Measurements from ENCODE around the gene IZUMO2. TPM values are rescaled to one million over a fixed set of nuclear protein-coding genes. Genes with fewer than 3 reads are reported as not detected.
A peak's percentile ranks its signal among the peaks of the same experiment; 100 is the strongest.

Gene IZUMO2
- total and polyA plus RNA-seq, 9 of the 15 experiments (the other 6 are each of a cell fraction or from before 2014, with no cell fraction given), result not detected

DNA sequence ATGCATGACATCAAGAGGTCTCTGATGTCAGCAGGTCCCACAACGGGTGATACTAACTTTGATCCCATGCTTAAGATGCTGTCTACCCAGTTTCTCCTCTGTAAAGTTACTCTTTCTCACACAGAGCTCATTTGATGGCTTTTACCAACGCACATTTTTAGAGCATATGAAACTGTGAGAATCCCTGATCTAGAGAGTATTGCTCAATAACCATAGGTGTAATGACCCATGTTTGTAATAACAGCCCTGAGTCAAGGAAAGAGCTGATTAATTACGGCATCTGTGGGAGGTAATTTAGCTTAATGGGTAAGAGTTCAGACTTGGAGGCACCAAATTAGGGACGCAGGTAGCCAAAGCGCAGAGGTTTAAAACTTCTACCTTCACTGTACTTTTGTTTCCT lies 18.0 kb upstream of the IZUMO2 start:
- Histone ChIP-seq H4K20me1 (replicated peaks; ENCODE audit: control insufficient read depth, insufficient read depth, low read length) (no peaks in the 10 kb centered on the region), H3K36me3 (ENCODE audit: control insufficient read depth, insufficient read depth, low read length) (no peaks in the 10 kb centered on the region), H3K4me1 (replicated peaks in 1 of 2; ENCODE audit: control insufficient read depth in 2 of 2, insufficient read depth in 2 of 2, low read length in 2 of 2) (no peaks in the 10 kb centered on the region), H2AFZ (ENCODE audit: low read depth, low read length) (no peak overlapping the region), H3K27me3 (ENCODE audit: control insufficient read depth in 2 of 2, insufficient read depth in 2 of 2, low read length in 2 of 2) (no peaks in the 10 kb centered on the region; a peak in 1 of 5 replicates), H3K9me3 (replicated peaks; ENCODE audit: control insufficient read depth, insufficient read depth, low read depth, low read length) (no peaks in the 10 kb centered on the region), H3K79me2 (ENCODE audit: control insufficient read depth, insufficient read depth, low read length) (no peaks in the 10 kb centered on the region), H3K27ac (ENCODE audit: extremely low read depth, low read depth, low read length) (no peak overlapping the region), H3K9ac (ENCODE audit: insufficient read depth in 1 of 2, low read depth in 2 of 2, low read length in 2 of 2) (no peak overlapping the region), H3K9me1 (ENCODE audit: control insufficient read depth, insufficient read depth, low read length) (no peaks in the 10 kb centered on the region), H3K4me3 (no peak overlapping the region), H3K4me2 (ENCODE audit: insufficient read depth, low read length) (no peak overlapping the region)
- in situ Hi-C loops (cut with MboI), result no loop called here
- no peak for FAIRE-seq
- intact Hi-C loops (cut with micrococcal nuclease), result no loop called here
- 7% methylated on average over 5 of the region's 5 CpGs for WGBS (ENCODE audit: insufficient coverage, low coverage, missing lambda C conversion rate)
- no peak for DNase-seq (ENCODE audit: extremely low read depth in 1 of 4, low spot score in 3 of 4)
- ChIA-PET CTCF (ENCODE audit: low intra/inter-chr PET ratio) (interaction anchor here (0.6 kb wide), 1 partner anchor 56 kb away, joined by 3 read pairs; no protein-coding TSS in a partner anchor), POLR2A (interaction anchor here (1.4 kb wide), 1 partner anchor 8 kb away, joined by 4 read pairs; no protein-coding TSS in a partner anchor)
- no peak for ATAC-seq
- TF ChIP-seq, protein P1, sequence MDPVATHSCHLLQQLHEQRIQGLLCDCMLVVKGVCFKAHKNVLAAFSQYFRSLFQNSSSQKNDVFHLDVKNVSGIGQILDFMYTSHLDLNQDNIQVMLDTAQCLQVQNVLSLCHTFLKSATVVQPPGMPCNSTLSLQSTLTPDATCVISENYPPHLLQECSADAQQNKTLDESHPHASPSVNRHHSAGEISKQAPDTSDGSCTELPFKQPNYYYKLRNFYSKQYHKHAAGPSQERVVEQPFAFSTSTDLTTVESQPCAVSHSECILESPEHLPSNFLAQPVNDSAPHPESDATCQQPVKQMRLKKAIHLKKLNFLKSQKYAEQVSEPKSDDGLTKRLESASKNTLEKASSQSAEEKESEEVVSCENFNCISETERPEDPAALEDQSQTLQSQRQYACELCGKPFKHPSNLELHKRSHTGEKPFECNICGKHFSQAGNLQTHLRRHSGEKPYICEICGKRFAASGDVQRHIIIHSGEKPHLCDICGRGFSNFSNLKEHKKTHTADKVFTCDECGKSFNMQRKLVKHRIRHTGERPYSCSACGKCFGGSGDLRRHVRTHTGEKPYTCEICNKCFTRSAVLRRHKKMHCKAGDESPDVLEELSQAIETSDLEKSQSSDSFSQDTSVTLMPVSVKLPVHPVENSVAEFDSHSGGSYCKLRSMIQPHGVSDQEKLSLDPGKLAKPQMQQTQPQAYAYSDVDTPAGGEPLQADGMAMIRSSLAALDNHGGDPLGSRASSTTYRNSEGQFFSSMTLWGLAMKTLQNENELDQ (CRISPR knock-in tag; IDR thresholded peaks at IDR 0.05; ENCODE audit: borderline replicate concordance), result no peak
- no peak for TF ChIP-seq CEBPG (CRISPR knock-in tag; IDR thresholded peaks at IDR 0.05)
- TF ChIP-seq CEBPG (tag; conservative IDR thresholded peaks at IDR 0.05 in 1 of 2, IDR thresholded peaks at IDR 0.05 in 1 of 2), result peak; percentile 44 to 70; a peak in 3 of 4 replicates
- peak; percentile 63 for TF ChIP-seq CEBPB (tag; IDR thresholded peaks at IDR 0.05)
- no peak for TF ChIP-seq HNRNPLL (IDR thresholded peaks at IDR 0.05; ENCODE audit: low read depth, low read length, poor library complexity, severe bottlenecking)
- TF ChIP-seq ELF4 (CRISPR knock-in tag; IDR thresholded peaks at IDR 0.05), result no peak
- no TSS peak for BruUV-seq (replicated peaks)
